ENCODE data around the gene TANK. TPM values are rescaled to one million over a fixed set of nuclear protein-coding genes. Genes with fewer than 3 reads are reported as not detected.
"Not testable (repeated sequence)": the region's sequence is repeated elsewhere in the genome, so short reads cannot be mapped to it uniquely, and the experiment has no call there.

The TANK gene
- total RNA-seq, 1 donor from 2014 or later, result 30.2 TPM

- Mint-ChIP-seq H3K36me3 (ENCODE audit: low read depth) (no peaks in the 10 kb centered on the region), H3K9me3 (no peaks in the 10 kb centered on the region), H3K4me3 (peak overlapping the region; percentile 15), H3K4me1 (peaks cover 48% of the 10 kb centered on the region), H3K27ac (ENCODE audit: unreplicated experiment) (no peak overlapping the region), H3K27me3 (ENCODE audit: low read depth) (peaks cover 44% of the 10 kb centered on the region)
- TF ChIP-seq, protein P1, sequence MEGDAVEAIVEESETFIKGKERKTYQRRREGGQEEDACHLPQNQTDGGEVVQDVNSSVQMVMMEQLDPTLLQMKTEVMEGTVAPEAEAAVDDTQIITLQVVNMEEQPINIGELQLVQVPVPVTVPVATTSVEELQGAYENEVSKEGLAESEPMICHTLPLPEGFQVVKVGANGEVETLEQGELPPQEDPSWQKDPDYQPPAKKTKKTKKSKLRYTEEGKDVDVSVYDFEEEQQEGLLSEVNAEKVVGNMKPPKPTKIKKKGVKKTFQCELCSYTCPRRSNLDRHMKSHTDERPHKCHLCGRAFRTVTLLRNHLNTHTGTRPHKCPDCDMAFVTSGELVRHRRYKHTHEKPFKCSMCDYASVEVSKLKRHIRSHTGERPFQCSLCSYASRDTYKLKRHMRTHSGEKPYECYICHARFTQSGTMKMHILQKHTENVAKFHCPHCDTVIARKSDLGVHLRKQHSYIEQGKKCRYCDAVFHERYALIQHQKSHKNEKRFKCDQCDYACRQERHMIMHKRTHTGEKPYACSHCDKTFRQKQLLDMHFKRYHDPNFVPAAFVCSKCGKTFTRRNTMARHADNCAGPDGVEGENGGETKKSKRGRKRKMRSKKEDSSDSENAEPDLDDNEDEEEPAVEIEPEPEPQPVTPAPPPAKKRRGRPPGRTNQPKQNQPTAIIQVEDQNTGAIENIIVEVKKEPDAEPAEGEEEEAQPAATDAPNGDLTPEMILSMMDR (conservative IDR thresholded peaks at IDR 0.05), result no peak
- no peak for DNase-seq (ENCODE audit: low read depth, low spot score)
Observed at GRCh38 chr2:161241894-161242293, 81.7 kb downstream of the TANK start.

DNA sequence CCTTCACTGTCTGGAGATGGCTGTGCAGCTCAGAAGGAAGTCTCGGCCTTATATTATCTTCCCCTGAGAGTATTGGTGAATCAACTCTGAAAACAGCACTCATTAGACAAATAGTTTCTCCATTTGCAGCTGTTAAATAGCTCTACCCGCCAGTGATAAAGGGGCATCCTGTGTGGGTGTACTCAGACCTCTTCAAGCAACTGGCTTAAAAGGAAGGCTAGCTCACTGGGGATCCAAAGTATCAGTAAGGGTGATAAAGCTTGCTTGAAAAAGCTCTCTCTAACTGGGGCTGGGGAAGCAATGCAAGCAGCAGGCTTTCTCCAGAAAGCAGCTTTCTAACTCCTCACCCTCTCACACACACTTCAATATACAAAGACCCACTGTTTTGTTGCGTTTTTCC, 83.1 kb downstream of the TANK start:
- peaks cover 53% of the 10 kb centered on the region for H3K27me3 Mint-ChIP-seq (ENCODE audit: low read depth)
- H3K27ac Mint-ChIP-seq (ENCODE audit: unreplicated experiment), result no peak overlapping the region
- no peak for DNase-seq (ENCODE audit: low read depth, low spot score)
- peaks cover 34% of the 10 kb centered on the region for H3K4me1 Mint-ChIP-seq
- TF ChIP-seq, protein P1 (conservative IDR thresholded peaks at IDR 0.05), result no peak
- H3K36me3 Mint-ChIP-seq (ENCODE audit: low read depth), result no peaks in the 10 kb centered on the region
- H3K9me3 Mint-ChIP-seq, result no peaks in the 10 kb centered on the region
- no peak overlapping the region for H3K4me3 Mint-ChIP-seq

GRCh38 chr2:161243905-161244304, 83.7 kb downstream of the TANK start:
- TF ChIP-seq, protein P1 (conservative IDR thresholded peaks at IDR 0.05), result no peak
- peaks cover 51% of the 10 kb centered on the region for H3K27me3 Mint-ChIP-seq (ENCODE audit: low read depth)
- no peak for DNase-seq (ENCODE audit: low read depth, low spot score)

DNA sequence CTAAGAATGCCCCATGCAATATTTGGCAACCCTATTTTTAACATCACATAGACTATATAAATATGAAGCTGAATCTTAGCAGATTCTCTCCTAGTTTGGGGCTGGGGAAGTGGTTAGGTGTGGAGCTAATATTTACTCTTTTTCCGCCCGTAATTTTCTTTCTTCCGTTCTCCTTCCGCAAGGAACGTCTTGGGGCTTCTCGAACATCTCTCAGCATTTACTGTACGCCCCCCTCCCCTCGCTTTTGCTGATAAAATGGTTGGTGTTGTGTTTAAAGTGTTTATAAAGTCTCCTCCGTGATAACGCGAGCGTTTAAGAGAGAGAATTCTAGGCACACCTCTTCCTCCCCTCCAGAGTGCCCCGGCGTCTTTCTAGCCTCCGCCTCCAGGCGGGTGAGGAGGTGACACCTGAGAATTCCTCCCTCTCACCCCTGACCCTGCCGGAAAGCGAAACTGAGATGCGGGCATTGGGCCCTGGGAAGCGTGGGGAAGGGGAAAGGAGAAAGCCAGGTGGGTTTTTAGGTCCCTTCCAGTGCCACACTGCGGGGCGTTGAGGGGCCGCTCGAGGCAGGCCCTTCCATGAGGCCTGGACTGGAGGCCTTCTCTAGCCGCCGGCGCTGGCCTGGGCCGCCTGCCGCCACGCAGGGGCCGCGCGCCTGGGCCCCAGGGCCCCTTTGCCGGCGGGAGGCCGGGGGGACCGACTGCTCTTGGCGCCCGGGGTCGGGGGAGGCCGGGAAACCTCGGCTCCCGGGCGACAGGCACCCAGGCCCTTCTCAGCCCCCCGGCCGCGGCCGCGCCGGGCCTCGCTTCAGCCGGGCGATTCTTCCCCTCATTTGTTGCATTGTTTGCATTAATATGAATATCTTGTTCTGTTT, 84.4 kb downstream of the TANK start:
- not testable (repeated sequence) for H3K4me3 Mint-ChIP-seq; H3K27ac Mint-ChIP-seq (ENCODE audit: unreplicated experiment); DNase-seq (ENCODE audit: low read depth, low spot score); H3K9me3 Mint-ChIP-seq; H3K36me3 Mint-ChIP-seq (ENCODE audit: low read depth)
- peaks cover 27% of the 10 kb centered on the region for H3K4me1 Mint-ChIP-seq
- peaks cover 57% of the 10 kb centered on the region for H3K27me3 Mint-ChIP-seq (ENCODE audit: low read depth)

More at GRCh38 chr2:161243905-161244304, 83.7 kb downstream of the TANK start:
- no peak overlapping the region for H3K4me3 Mint-ChIP-seq
- peaks cover 31% of the 10 kb centered on the region for H3K4me1 Mint-ChIP-seq
- H3K27ac Mint-ChIP-seq (ENCODE audit: unreplicated experiment), result no peak overlapping the region
- H3K36me3 Mint-ChIP-seq (ENCODE audit: low read depth), result no peaks in the 10 kb centered on the region
- H3K9me3 Mint-ChIP-seq, result no peaks in the 10 kb centered on the region

DNA sequence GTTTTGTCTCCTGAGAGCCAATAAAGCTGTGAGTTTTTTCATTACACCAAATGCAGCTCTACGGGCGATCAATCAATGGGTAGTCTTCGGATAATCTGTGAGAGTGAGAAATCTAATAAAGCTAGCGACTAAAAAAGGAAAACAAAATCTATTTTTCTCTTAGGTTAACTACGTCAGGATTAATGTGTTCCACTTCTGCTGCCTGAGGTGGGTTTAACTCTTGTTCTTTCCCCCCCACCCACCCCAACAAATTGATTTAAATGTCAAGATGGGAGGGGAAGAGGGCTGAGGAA, 85.0 kb downstream of the TANK start:
- Mint-ChIP-seq H3K4me1 (peaks cover 22% of the 10 kb centered on the region), H3K36me3 (ENCODE audit: low read depth) (no peaks in the 10 kb centered on the region), H3K27me3 (ENCODE audit: low read depth) (peaks cover 63% of the 10 kb centered on the region), H3K4me3 (no peak overlapping the region), H3K9me3 (no peaks in the 10 kb centered on the region), H3K27ac (ENCODE audit: unreplicated experiment) (no peak overlapping the region)
- no peak for DNase-seq (ENCODE audit: low read depth, low spot score)
- TF ChIP-seq, protein P1 (conservative IDR thresholded peaks at IDR 0.05), result no peak

GRCh38 chr2:161245671-161246070, 85.4 kb downstream of the TANK start:
- no peaks in the 10 kb centered on the region for H3K36me3 Mint-ChIP-seq (ENCODE audit: low read depth)
- H3K4me1 Mint-ChIP-seq, result peaks cover 22% of the 10 kb centered on the region
- H3K27ac Mint-ChIP-seq (ENCODE audit: unreplicated experiment), result no peak overlapping the region
- H3K27me3 Mint-ChIP-seq (ENCODE audit: low read depth), result peaks cover 67% of the 10 kb centered on the region
- no peak for DNase-seq (ENCODE audit: low read depth, low spot score)
- H3K9me3 Mint-ChIP-seq, result no peaks in the 10 kb centered on the region
- H3K4me3 Mint-ChIP-seq, result no peak overlapping the region
- TF ChIP-seq, protein P1 (conservative IDR thresholded peaks at IDR 0.05), result no peak
